ENCODE measurements around the gene PRRC2B. TPM values are rescaled to one million over a fixed set of nuclear protein-coding genes. Genes with fewer than 3 reads are reported as not detected.

The PRRC2B gene
- total RNA-seq, 6 experiments from 2014 or later: 130 to 173 (median 145) TPM

GRCh38 chr9:131405858-131406537, 12.1 kb downstream of the PRRC2B start:
- DNase-seq: no peak
- Mint-ChIP-seq H3K4me3 (peak overlapping the region; percentile 66; the same call in 1 of the 2 replicates), H3K4me1 (ENCODE audit: low read depth) (peaks cover 76% of the 10 kb centered on the region), H3K36me3 (ENCODE audit: low read depth) (peaks cover 4% of the 10 kb centered on the region; the same call in 1 of the 2 replicates), H3K9me3 (no peaks in the 10 kb centered on the region), H3K27ac (peak overlapping the region; percentile 71), H3K27me3 (ENCODE audit: insufficient read depth) (no peaks in the 10 kb centered on the region; the same call in none of the 2 replicates)
- TF ChIP-seq CTCF (IDR thresholded peaks at IDR 0.05): no peak

GRCh38 chr9:131406563-131407436, 12.9 kb downstream of the PRRC2B start:
- no peak for DNase-seq
- peak overlapping the region; percentile 71 for H3K27ac Mint-ChIP-seq
- peaks cover 80% of the 10 kb centered on the region for H3K4me1 Mint-ChIP-seq (ENCODE audit: low read depth)
- peak overlapping the region; percentile 66 for H3K4me3 Mint-ChIP-seq
- H3K36me3 Mint-ChIP-seq (ENCODE audit: low read depth): peaks cover 4% of the 10 kb centered on the region; the same call in 1 of the 2 replicates
- H3K9me3 Mint-ChIP-seq: no peaks in the 10 kb centered on the region
- no peaks in the 10 kb centered on the region; the same call in none of the 2 replicates for H3K27me3 Mint-ChIP-seq (ENCODE audit: insufficient read depth)
- no peak for TF ChIP-seq CTCF (IDR thresholded peaks at IDR 0.05)

- DNase-seq: no peak
- Mint-ChIP-seq H3K27me3 (ENCODE audit: insufficient read depth) (no peaks in the 10 kb centered on the region; the same call in 1 of the 2 replicates), H3K27ac (peak overlapping the region; percentile 71), H3K4me3 (peak overlapping the region; percentile 66), H3K4me1 (ENCODE audit: low read depth) (peaks cover 79% of the 10 kb centered on the region), H3K9me3 (no peaks in the 10 kb centered on the region), H3K36me3 (ENCODE audit: low read depth) (peaks cover 3% of the 10 kb centered on the region; the same call in 1 of the 2 replicates)
- peak; percentile 46 for TF ChIP-seq CTCF (IDR thresholded peaks at IDR 0.05)
Observed at GRCh38 chr9:131407717-131408195, 13.9 kb downstream of the PRRC2B start.

GRCh38 chr9:131409458-131409992, 15.6 kb downstream of the PRRC2B start:
- no peak for DNase-seq
- peak overlapping the region; percentile 10 for H3K27ac Mint-ChIP-seq
- H3K9me3 Mint-ChIP-seq: no peaks in the 10 kb centered on the region
- H3K4me3 Mint-ChIP-seq: no peak overlapping the region
- no peak for TF ChIP-seq CTCF (IDR thresholded peaks at IDR 0.05)
- 0 out of 2 replicates have a peak, but pooled peaks cover 6% of the 10 kb centered on the region for H3K36me3 Mint-ChIP-seq (ENCODE audit: low read depth)
- peaks cover 78% of the 10 kb centered on the region for H3K4me1 Mint-ChIP-seq (ENCODE audit: low read depth)
- H3K27me3 Mint-ChIP-seq (ENCODE audit: insufficient read depth): peaks cover 1% of the 10 kb centered on the region

GRCh38 chr9:131410044-131410491, 16.2 kb downstream of the PRRC2B start:
- 0 out of 2 replicates have a peak, but pooled peaks cover 6% of the 10 kb centered on the region for H3K36me3 Mint-ChIP-seq (ENCODE audit: low read depth)
- DNase-seq: no peak
- peaks cover 72% of the 10 kb centered on the region for H3K4me1 Mint-ChIP-seq (ENCODE audit: low read depth)
- 0 out of 2 replicates have a peak overlapping the region, but pooled peaks have one; percentile 10 for H3K27ac Mint-ChIP-seq
- H3K27me3 Mint-ChIP-seq (ENCODE audit: insufficient read depth): peaks cover 1% of the 10 kb centered on the region
- no peak overlapping the region for H3K4me3 Mint-ChIP-seq
- H3K9me3 Mint-ChIP-seq: no peaks in the 10 kb centered on the region
- TF ChIP-seq CTCF (IDR thresholded peaks at IDR 0.05): no peak
